ENCODE data around the gene SYCE1.
"Not testable (repeated sequence)": the region's sequence is repeated elsewhere in the genome, so short reads cannot be mapped to it uniquely, and the experiment has no call there.

SYCE1 gene

DNA sequence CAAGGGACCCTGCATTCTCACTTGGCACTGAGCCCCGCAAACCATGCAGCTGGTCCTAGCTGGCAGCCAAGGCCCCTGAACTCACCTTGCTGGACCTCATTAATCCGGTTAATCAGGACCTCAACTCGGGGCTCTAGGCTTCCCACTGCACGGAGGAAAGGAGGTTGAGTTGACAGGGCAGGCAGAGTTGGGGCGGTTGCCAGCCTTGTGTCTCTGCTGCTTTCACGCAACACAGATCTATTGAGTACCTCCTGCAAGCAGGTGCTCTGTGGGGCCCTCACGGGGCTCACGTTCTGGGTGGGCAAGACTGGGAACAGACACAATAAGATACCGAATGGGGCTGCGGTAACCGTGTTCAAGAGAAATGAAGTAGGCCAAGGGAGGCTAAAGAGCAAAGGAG lies 6.2 kb downstream of the SYCE1 start:
- ChIA-PET CTCF (no interaction called here), POLR2A (no interaction called here)
- Histone ChIP-seq H3K4me1 (ENCODE audit: control extremely low read depth in 1 of 4, control insufficient read depth in 4 of 4, insufficient read depth in 4 of 4, low read length in 3 of 4) (peaks cover 0 to 2% (median under 1%) of the 10 kb centered on the region in 4 experiments), H3K4me3 (ENCODE audit: control insufficient read depth in 1 of 7, extremely low read depth in 1 of 7, insufficient read depth in 4 of 7, low read depth in 2 of 7, low read length in 6 of 7) (no peak overlapping the region), H3K36me3 (ENCODE audit: control insufficient read depth in 4 of 4, insufficient read depth in 4 of 4, low read length in 3 of 4) (no peaks in the 10 kb centered on the region), H3K27me3 (replicated peaks in 2 of 5; ENCODE audit: control insufficient read depth in 4 of 5, insufficient read depth in 5 of 5, low read length in 4 of 5) (peaks cover 0 to 10% (median 2%) of the 10 kb centered on the region in 5 experiments), H3K27ac (ENCODE audit: insufficient read depth in 1 of 2, low read depth in 1 of 2, low read length in 2 of 2, poor library complexity in 1 of 2, severe bottlenecking in 2 of 2) (no peak overlapping the region), H3K9me3 (ENCODE audit: control extremely low read depth in 1 of 5, control insufficient read depth in 4 of 5, insufficient read depth in 2 of 5, low read depth in 1 of 5, low read length in 4 of 5) (no peaks in the 10 kb centered on the region)
- no peak for DNase-seq
- 94% methylated on average over 11 of the region's 11 CpGs for WGBS (ENCODE audit: insufficient coverage)

DNA sequence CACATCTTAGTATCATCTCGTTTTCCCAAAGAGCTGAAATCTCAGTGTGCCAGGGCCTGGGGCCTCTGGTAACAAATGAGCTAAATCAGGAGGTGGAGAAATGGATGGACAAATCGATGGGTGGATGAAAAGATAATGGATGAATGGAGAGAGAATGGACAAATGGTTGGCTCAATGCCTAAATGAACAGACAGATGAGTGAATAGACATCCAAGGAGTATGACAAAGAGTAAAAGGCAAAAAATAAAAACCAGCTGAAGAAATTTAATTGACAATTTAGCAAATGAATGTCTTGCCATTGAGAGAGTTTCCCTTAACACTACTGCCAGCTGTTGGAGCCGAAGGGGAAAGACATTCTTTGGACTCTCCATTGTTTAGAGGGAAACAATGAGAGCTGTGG lies 8.0 kb downstream of the SYCE1 start:
- DNase-seq = no peak
- H3K36me3 ChIP-seq (ENCODE audit: control insufficient read depth in 4 of 4, insufficient read depth in 4 of 4, low read length in 3 of 4) = no peaks in the 10 kb centered on the region
- POLR2A ChIA-PET = no interaction called here
- H3K4me3 ChIP-seq (ENCODE audit: control insufficient read depth in 1 of 7, extremely low read depth in 1 of 7, insufficient read depth in 4 of 7, low read depth in 2 of 7, low read length in 6 of 7) = no peak overlapping the region
- H3K27ac ChIP-seq (ENCODE audit: insufficient read depth in 1 of 2, low read depth in 1 of 2, low read length in 2 of 2, poor library complexity in 1 of 2, severe bottlenecking in 2 of 2) = no peak overlapping the region
- WGBS (ENCODE audit: insufficient coverage) = 89% methylated on average over 2 of the region's 3 CpGs
- no peaks in the 10 kb centered on the region for H3K9me3 ChIP-seq (ENCODE audit: control extremely low read depth in 1 of 5, control insufficient read depth in 4 of 5, insufficient read depth in 2 of 5, low read depth in 1 of 5, low read length in 4 of 5)
- CTCF ChIA-PET = interaction anchor here (1.0 to 1.4 kb wide), 3 partner anchors 18 to 119 kb away, joined by 3 read pairs; no protein-coding TSS in a partner anchor
- peaks cover 0 to 9% (median 2%) of the 10 kb centered on the region in 5 experiments for H3K27me3 ChIP-seq (replicated peaks in 2 of 5; ENCODE audit: control insufficient read depth in 4 of 5, insufficient read depth in 5 of 5, low read length in 4 of 5)
- peaks cover 0 to 2% (median under 1%) of the 10 kb centered on the region in 4 experiments for H3K4me1 ChIP-seq (ENCODE audit: control extremely low read depth in 1 of 4, control insufficient read depth in 4 of 4, insufficient read depth in 4 of 4, low read length in 3 of 4)

DNA sequence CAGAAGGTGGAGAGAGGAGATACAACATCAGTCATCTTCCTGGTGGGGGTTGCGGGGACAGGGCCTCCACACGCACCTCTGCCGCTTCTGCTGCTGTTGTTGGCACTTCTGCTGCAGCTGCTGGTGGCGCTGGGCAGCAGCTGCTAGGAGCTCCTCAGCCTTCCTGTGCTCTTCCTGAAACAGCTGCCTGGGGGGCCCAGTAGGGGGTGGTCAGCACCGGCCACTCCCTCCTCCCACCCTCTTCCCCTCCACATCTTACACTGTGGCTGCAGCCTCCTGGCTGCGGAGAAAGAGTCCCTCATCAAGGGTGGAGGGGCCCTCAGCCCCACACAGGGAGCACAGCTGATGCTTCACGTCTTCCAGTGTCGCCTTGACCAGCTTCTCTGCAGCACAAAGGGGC lies 9.9 kb downstream of the SYCE1 start:
- H3K4me1 ChIP-seq (ENCODE audit: control extremely low read depth in 1 of 4, control insufficient read depth in 4 of 4, insufficient read depth in 4 of 4, low read length in 3 of 4) = peaks cover 0 to 2% (median under 1%) of the 10 kb centered on the region in 4 experiments
- H3K27me3 ChIP-seq (replicated peaks in 2 of 5; ENCODE audit: control insufficient read depth in 4 of 5, insufficient read depth in 5 of 5, low read length in 4 of 5) = peaks cover 0 to 13% (median 2%) of the 10 kb centered on the region in 5 experiments
- ChIA-PET POLR2A (no interaction called here), CTCF (no interaction called here)
- no peak for DNase-seq
- 47% methylated on average over 7 of the region's 8 CpGs for WGBS (ENCODE audit: insufficient coverage)
- H3K9me3 ChIP-seq (ENCODE audit: control extremely low read depth in 1 of 5, control insufficient read depth in 4 of 5, insufficient read depth in 2 of 5, low read depth in 1 of 5, low read length in 4 of 5) = no peaks in the 10 kb centered on the region
- H3K27ac ChIP-seq (ENCODE audit: insufficient read depth in 1 of 2, low read depth in 1 of 2, low read length in 2 of 2, poor library complexity in 1 of 2, severe bottlenecking in 2 of 2) = no peak overlapping the region
- no peaks in the 10 kb centered on the region for H3K36me3 ChIP-seq (ENCODE audit: control insufficient read depth in 4 of 4, insufficient read depth in 4 of 4, low read length in 3 of 4)
- no peak overlapping the region for H3K4me3 ChIP-seq (ENCODE audit: control insufficient read depth in 1 of 7, extremely low read depth in 1 of 7, insufficient read depth in 4 of 7, low read depth in 2 of 7, low read length in 6 of 7)

GRCh38 chr10:133554600-133554999 lies 10.8 kb downstream of the SYCE1 start:
- Histone ChIP-seq H3K9me3 (ENCODE audit: control extremely low read depth in 1 of 5, control insufficient read depth in 4 of 5, insufficient read depth in 2 of 5, low read depth in 1 of 5, low read length in 4 of 5) (no peaks in the 10 kb centered on the region), H3K4me3 (ENCODE audit: control insufficient read depth in 1 of 7, extremely low read depth in 1 of 7, insufficient read depth in 4 of 7, low read depth in 2 of 7, low read length in 6 of 7) (no peak overlapping the region), H3K4me1 (ENCODE audit: control extremely low read depth in 1 of 4, control insufficient read depth in 4 of 4, insufficient read depth in 4 of 4, low read length in 3 of 4) (peaks cover 0 to 2% (median under 1%) of the 10 kb centered on the region in 4 experiments), H3K36me3 (ENCODE audit: control insufficient read depth in 4 of 4, insufficient read depth in 4 of 4, low read length in 3 of 4) (no peaks in the 10 kb centered on the region), H3K27ac (ENCODE audit: insufficient read depth in 1 of 2, low read depth in 1 of 2, low read length in 2 of 2, poor library complexity in 1 of 2, severe bottlenecking in 2 of 2) (no peak overlapping the region), H3K27me3 (replicated peaks in 2 of 5; ENCODE audit: control insufficient read depth in 4 of 5, insufficient read depth in 5 of 5, low read length in 4 of 5) (peaks cover 0 to 8% (median 2%) of the 10 kb centered on the region in 5 experiments)
- 100% methylated on average over 3 of the region's 4 CpGs for WGBS (ENCODE audit: insufficient coverage)
- no peak for DNase-seq
- ChIA-PET CTCF (no interaction called here), POLR2A (no interaction called here)

DNA sequence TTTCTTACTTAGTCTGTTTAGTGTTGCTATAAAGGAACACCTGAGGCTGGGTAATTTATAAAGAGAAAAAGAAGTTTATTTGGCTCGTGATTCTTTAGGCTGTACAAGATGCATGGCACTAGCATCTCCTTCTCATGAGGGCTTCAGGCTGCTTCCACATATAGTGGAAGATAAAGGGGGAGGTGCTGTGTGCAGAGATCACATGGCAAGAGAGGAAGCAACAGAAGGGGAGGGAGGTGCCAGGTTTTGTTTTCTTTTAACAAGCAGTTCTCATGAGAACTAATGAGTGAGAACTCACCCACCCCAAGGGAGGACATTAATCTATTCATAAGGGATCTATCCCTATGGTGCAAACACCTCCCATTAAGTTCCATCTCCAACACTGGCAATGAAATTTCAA lies 20.9 kb downstream of the SYCE1 start:
- Histone ChIP-seq H3K27me3 (replicated peaks in 2 of 5; ENCODE audit: control insufficient read depth in 4 of 5, insufficient read depth in 5 of 5, low read length in 4 of 5) (peaks cover 0 to 8% (median 0%) of the 10 kb centered on the region in 5 experiments), H3K4me1 (ENCODE audit: control extremely low read depth in 1 of 4, control insufficient read depth in 4 of 4, insufficient read depth in 4 of 4, low read length in 3 of 4) (peaks cover 0 to 2% (median 0%) of the 10 kb centered on the region in 4 experiments), H3K27ac (ENCODE audit: insufficient read depth in 1 of 2, low read depth in 1 of 2, low read length in 2 of 2, poor library complexity in 1 of 2, severe bottlenecking in 2 of 2) (no peak overlapping the region), H3K9me3 (ENCODE audit: control extremely low read depth in 1 of 5, control insufficient read depth in 4 of 5, insufficient read depth in 2 of 5, low read depth in 1 of 5, low read length in 4 of 5) (peaks cover 1 to 15% (median 3%) of the 10 kb centered on the region in 5 experiments), H3K36me3 (ENCODE audit: control insufficient read depth in 4 of 4, insufficient read depth in 4 of 4, low read length in 3 of 4) (no peaks in the 10 kb centered on the region), H3K4me3 (ENCODE audit: control insufficient read depth in 1 of 7, extremely low read depth in 1 of 7, insufficient read depth in 4 of 7, low read depth in 2 of 7, low read length in 6 of 7) (no peak overlapping the region)
- CTCF ChIA-PET = no interaction called here
- WGBS (ENCODE audit: insufficient coverage) = 63% methylated on average over 1 of the region's 1 CpG
- DNase-seq = peak in 1 of 3 donors; percentile 16
- POLR2A ChIA-PET = no interaction called here

GRCh38 chr10:133541441-133541975 lies 23.9 kb downstream of the SYCE1 start:
- H3K27me3 ChIP-seq (replicated peaks in 2 of 5; ENCODE audit: control insufficient read depth in 4 of 5, insufficient read depth in 5 of 5, low read length in 4 of 5); H3K27ac ChIP-seq (ENCODE audit: insufficient read depth in 1 of 2, low read depth in 1 of 2, low read length in 2 of 2, poor library complexity in 1 of 2, severe bottlenecking in 2 of 2); H3K36me3 ChIP-seq (ENCODE audit: control insufficient read depth in 4 of 4, insufficient read depth in 4 of 4, low read length in 3 of 4); H3K4me1 ChIP-seq (ENCODE audit: control extremely low read depth in 1 of 4, control insufficient read depth in 4 of 4, insufficient read depth in 4 of 4, low read length in 3 of 4); H3K4me3 ChIP-seq (ENCODE audit: control insufficient read depth in 1 of 7, extremely low read depth in 1 of 7, insufficient read depth in 4 of 7, low read depth in 2 of 7, low read length in 6 of 7); DNase-seq; CTCF ChIA-PET; H3K9me3 ChIP-seq (ENCODE audit: control extremely low read depth in 1 of 5, control insufficient read depth in 4 of 5, insufficient read depth in 2 of 5, low read depth in 1 of 5, low read length in 4 of 5); POLR2A ChIA-PET: not testable (repeated sequence)
- 63% methylated on average over 2 of the region's 6 CpGs for WGBS (ENCODE audit: insufficient coverage)

GRCh38 chr10:133537546-133538545 lies 27.5 kb downstream of the SYCE1 start:
- CTCF ChIA-PET = no interaction called here
- Histone ChIP-seq H3K27ac (ENCODE audit: insufficient read depth in 1 of 2, low read depth in 1 of 2, low read length in 2 of 2, poor library complexity in 1 of 2, severe bottlenecking in 2 of 2) (no peak overlapping the region), H3K27me3 (replicated peaks in 2 of 5; ENCODE audit: control insufficient read depth in 4 of 5, insufficient read depth in 5 of 5, low read length in 4 of 5) (peaks cover 0 to 14% (median 3%) of the 10 kb centered on the region in 5 experiments), H3K4me1 (ENCODE audit: control extremely low read depth in 1 of 4, control insufficient read depth in 4 of 4, insufficient read depth in 4 of 4, low read length in 3 of 4) (no peaks in the 10 kb centered on the region), H3K9me3 (ENCODE audit: control extremely low read depth in 1 of 5, control insufficient read depth in 4 of 5, insufficient read depth in 2 of 5, low read depth in 1 of 5, low read length in 4 of 5) (no peaks in the 10 kb centered on the region), H3K36me3 (ENCODE audit: control insufficient read depth in 4 of 4, insufficient read depth in 4 of 4, low read length in 3 of 4) (no peaks in the 10 kb centered on the region), H3K4me3 (ENCODE audit: control insufficient read depth in 1 of 7, extremely low read depth in 1 of 7, insufficient read depth in 4 of 7, low read depth in 2 of 7, low read length in 6 of 7) (no peak overlapping the region)
- POLR2A ChIA-PET = no interaction called here
- WGBS (ENCODE audit: insufficient coverage) = 60% methylated on average over 3 of the region's 4 CpGs
- no peak for DNase-seq

Data from common myeloid progenitor, CD34-positive (primary cell).